GM12878 (cell line): Measurements from ENCODE around the gene FLVCR1.

ENCODE experiments used
- EZH2 ChIP-seq: IDR thresholded peaks from 2 replicates; pipeline ENCODE4 v1.6.1; 2012; ENCODE audit warnings: low read depth, mild to moderate bottlenecking, control low read depth, inconsistent platforms, low read length, borderline replicate concordance; ENCODE audit not compliant: control insufficient read depth
- RB1 ChIP-seq: fragments of 450-650 bp; formaldehyde crosslinking; IDR thresholded peaks from 2 replicates; pipeline ENCODE4 v1.6.1; 2017; ENCODE audit warnings: mild to moderate bottlenecking, borderline replicate concordance
- RFX5 ChIP-seq: IDR thresholded peaks from 2 replicates; pipeline ENCODE4 v1.6.1; 2011; ENCODE audit warnings: low read depth, low read length, improper control_type of control experiment
- SMAD1 ChIP-seq: fragments of 450-650 bp; IDR thresholded peaks from 2 replicates; pipeline ENCODE4 v1.6.1; 2018; ENCODE audit warnings: mild to moderate bottlenecking, low read depth; ENCODE audit not compliant: partially characterized antibody
- TF ChIP-seq, protein P1 (sequence below): fragments of 450-650 bp; formaldehyde crosslinking; IDR thresholded peaks from 2 replicates; pipeline ENCODE4 v1.4.0; 2022; ENCODE audit warnings: mild to moderate bottlenecking, moderate library complexity
- TF ChIP-seq, protein P2 (sequence below), 3 experiments: IDR thresholded peaks in 2 of 3; conservative IDR thresholded peaks in 1 of 3; 2 replicates each; pipeline ENCODE4 v1.5.1; 2011; ENCODE audit warnings: low read depth in 3 of 3, low read length in 3 of 3, mild to moderate bottlenecking in 3 of 3, control low read depth in 2 of 3, moderate library complexity in 2 of 3, inconsistent platforms in 1 of 3, mixed read lengths in 1 of 3; ENCODE audit not compliant: control insufficient read depth in 2 of 3, insufficient read depth in 1 of 3; ENCODE audit errors: extremely low read depth in 1 of 3

DNA sequence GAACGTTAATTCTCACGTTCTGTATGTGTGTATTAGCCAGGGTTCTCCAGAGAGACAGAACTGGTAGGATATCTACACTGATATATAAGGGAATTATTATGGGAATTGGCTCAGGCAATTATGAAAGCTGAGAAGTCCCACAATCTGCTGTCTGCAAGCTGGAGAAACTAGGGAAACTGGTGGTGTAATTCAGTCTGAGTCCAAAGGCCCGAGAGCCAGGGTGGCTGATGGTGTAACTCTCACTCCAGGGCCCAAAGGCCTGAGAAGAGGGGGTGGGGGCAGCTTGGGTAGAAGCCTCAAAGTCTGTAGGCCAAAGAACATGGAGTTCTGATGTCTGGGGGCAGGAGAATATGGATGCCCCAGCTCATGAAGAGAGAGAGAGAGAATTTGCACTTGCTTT is 79.0 kb downstream of the FLVCR1 start:
- TF ChIP-seq SMAD1: no peak
- no peak for TF ChIP-seq RB1
- TF ChIP-seq, protein P1, sequence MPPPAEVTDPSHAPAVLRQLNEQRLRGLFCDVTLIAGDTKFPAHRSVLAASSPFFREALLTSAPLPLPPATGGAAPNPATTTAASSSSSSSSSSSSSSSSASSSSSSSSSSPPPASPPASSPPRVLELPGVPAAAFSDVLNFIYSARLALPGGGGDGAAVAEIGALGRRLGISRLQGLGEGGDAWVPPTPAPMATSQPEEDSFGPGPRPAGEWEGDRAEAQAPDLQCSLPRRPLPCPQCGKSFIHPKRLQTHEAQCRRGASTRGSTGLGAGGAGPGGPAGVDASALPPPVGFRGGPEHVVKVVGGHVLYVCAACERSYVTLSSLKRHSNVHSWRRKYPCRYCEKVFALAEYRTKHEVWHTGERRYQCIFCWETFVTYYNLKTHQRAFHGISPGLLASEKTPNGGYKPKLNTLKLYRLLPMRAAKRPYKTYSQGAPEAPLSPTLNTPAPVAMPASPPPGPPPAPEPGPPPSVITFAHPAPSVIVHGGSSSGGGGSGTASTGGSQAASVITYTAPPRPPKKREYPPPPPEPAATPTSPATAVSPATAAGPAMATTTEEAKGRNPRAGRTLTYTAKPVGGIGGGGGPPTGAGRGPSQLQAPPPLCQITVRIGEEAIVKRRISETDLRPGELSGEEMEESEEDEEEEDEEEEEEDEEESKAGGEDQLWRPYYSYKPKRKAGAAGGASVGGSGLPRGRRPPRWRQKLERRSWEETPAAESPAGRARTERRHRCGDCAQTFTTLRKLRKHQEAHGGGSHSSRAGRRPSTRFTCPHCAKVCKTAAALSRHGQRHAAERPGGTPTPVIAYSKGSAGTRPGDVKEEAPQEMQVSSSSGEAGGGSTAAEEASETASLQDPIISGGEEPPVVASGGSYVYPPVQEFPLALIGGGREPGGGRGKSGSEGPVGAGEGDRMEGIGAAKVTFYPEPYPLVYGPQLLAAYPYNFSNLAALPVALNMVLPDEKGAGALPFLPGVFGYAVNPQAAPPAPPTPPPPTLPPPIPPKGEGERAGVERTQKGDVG (CRISPR knock-in tag): no peak
- TF ChIP-seq, protein P2, sequence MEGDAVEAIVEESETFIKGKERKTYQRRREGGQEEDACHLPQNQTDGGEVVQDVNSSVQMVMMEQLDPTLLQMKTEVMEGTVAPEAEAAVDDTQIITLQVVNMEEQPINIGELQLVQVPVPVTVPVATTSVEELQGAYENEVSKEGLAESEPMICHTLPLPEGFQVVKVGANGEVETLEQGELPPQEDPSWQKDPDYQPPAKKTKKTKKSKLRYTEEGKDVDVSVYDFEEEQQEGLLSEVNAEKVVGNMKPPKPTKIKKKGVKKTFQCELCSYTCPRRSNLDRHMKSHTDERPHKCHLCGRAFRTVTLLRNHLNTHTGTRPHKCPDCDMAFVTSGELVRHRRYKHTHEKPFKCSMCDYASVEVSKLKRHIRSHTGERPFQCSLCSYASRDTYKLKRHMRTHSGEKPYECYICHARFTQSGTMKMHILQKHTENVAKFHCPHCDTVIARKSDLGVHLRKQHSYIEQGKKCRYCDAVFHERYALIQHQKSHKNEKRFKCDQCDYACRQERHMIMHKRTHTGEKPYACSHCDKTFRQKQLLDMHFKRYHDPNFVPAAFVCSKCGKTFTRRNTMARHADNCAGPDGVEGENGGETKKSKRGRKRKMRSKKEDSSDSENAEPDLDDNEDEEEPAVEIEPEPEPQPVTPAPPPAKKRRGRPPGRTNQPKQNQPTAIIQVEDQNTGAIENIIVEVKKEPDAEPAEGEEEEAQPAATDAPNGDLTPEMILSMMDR (IDR thresholded peaks at IDR 0.05 in 2 of 3, conservative IDR thresholded peaks at IDR 0.05 in 1 of 3; ENCODE audit: control insufficient read depth in 2 of 3, extremely low read depth in 1 of 3, insufficient read depth in 1 of 3, low read depth in 3 of 3, low read length in 3 of 3): no peak
- TF ChIP-seq EZH2: no peak
- no peak for TF ChIP-seq RFX5
